Osteocyte (in vitro differentiated cells): Measurements from ENCODE around the gene HRH2. TPM values are rescaled to one million over a fixed set of nuclear protein-coding genes. Genes with fewer than 3 reads are reported as not detected.

ENCODE experiments used
- DNase-seq: peaks from one replicate; pipeline ENCODE4 v3.0.0; 2021; ENCODE audit warnings: mixed read lengths; ENCODE audit not compliant: unreplicated experiment; ENCODE audit errors: extremely low spot score
- H3K27ac Mint-ChIP-seq: one replicate; pipeline ENCODE4 v1.8.0; 2021; ENCODE audit warnings: mild to moderate bottlenecking, mixed read lengths; ENCODE audit not compliant: unreplicated experiment
- H3K27me3 Mint-ChIP-seq: one replicate; pipeline ENCODE4 v1.8.0; 2021; ENCODE audit warnings: mixed read lengths; ENCODE audit not compliant: unreplicated experiment
- H3K36me3 Mint-ChIP-seq: one replicate; pipeline ENCODE4 v1.8.0; 2021; ENCODE audit warnings: mixed read lengths; ENCODE audit not compliant: unreplicated experiment
- H3K4me1 Mint-ChIP-seq: one replicate; pipeline ENCODE4 v1.8.0; 2021; ENCODE audit warnings: mixed read lengths; ENCODE audit not compliant: unreplicated experiment
- H3K4me3 Mint-ChIP-seq: one replicate; pipeline ENCODE4 v1.8.0; 2021; ENCODE audit warnings: mild to moderate bottlenecking, moderate library complexity, mixed read lengths; ENCODE audit not compliant: unreplicated experiment
- H3K9me3 Mint-ChIP-seq: one replicate; pipeline ENCODE4 v1.8.0; 2021; ENCODE audit warnings: mixed read lengths; ENCODE audit not compliant: unreplicated experiment
- CTCF ChIP-seq: fragments of 200-600 bp; sonication (generic); IDR thresholded peaks from 2 replicates; pipeline ENCODE4 v1.5.0; 2021; ENCODE audit warnings: antibody characterized with exemption, mild to moderate bottlenecking, moderate library complexity
- total RNA-seq: library from RNA; stranded (reverse); gene quantifications from 2 replicates; pipeline ENCODE4 v1.2.1, GENCODE V29; 2021

HRH2 gene
- total RNA-seq, 1 donor from 2014 or later = not detected

- TF ChIP-seq CTCF = no peak
- H3K36me3 Mint-ChIP-seq = no peaks in the 10 kb centered on the region
- H3K4me1 Mint-ChIP-seq = no peaks in the 10 kb centered on the region
- no peaks in the 10 kb centered on the region for H3K27me3 Mint-ChIP-seq
- DNase-seq = no peak
- H3K27ac Mint-ChIP-seq = no peak overlapping the region
- H3K4me3 Mint-ChIP-seq = no peak overlapping the region
- H3K9me3 Mint-ChIP-seq = peaks cover 15% of the 10 kb centered on the region
These were observed 34.8 kb upstream of the HRH2 start for GRCh38 chr5:175623088-175623487.

- no peak overlapping the region for H3K27ac Mint-ChIP-seq
- no peak overlapping the region for H3K4me3 Mint-ChIP-seq
- DNase-seq = no peak
- H3K4me1 Mint-ChIP-seq = no peaks in the 10 kb centered on the region
- H3K36me3 Mint-ChIP-seq = no peaks in the 10 kb centered on the region
- no peaks in the 10 kb centered on the region for H3K27me3 Mint-ChIP-seq
- peaks cover 15% of the 10 kb centered on the region for H3K9me3 Mint-ChIP-seq
- TF ChIP-seq CTCF = no peak
These were observed 33.6 kb upstream of the HRH2 start for GRCh38 chr5:175624316-175624715.

GRCh38 chr5:175627005-175627404 is 30.9 kb upstream of the HRH2 start:
- no peaks in the 10 kb centered on the region for H3K27me3 Mint-ChIP-seq
- peaks cover 18% of the 10 kb centered on the region for H3K9me3 Mint-ChIP-seq
- no peaks in the 10 kb centered on the region for H3K4me1 Mint-ChIP-seq
- no peak overlapping the region for H3K4me3 Mint-ChIP-seq
- DNase-seq = no peak
- TF ChIP-seq CTCF = no peak
- H3K36me3 Mint-ChIP-seq = no peaks in the 10 kb centered on the region
- no peak overlapping the region for H3K27ac Mint-ChIP-seq

GRCh38 chr5:175627739-175628138 is 30.1 kb upstream of the HRH2 start:
- no peak overlapping the region for H3K4me3 Mint-ChIP-seq
- H3K36me3 Mint-ChIP-seq = no peaks in the 10 kb centered on the region
- H3K4me1 Mint-ChIP-seq = no peaks in the 10 kb centered on the region
- TF ChIP-seq CTCF = no peak
- no peaks in the 10 kb centered on the region for H3K27me3 Mint-ChIP-seq
- DNase-seq = no peak
- H3K9me3 Mint-ChIP-seq = peaks cover 18% of the 10 kb centered on the region
- no peak overlapping the region for H3K27ac Mint-ChIP-seq

GRCh38 chr5:175628668-175629067 is 29.2 kb upstream of the HRH2 start:
- no peak for DNase-seq
- TF ChIP-seq CTCF = no peak
- Mint-ChIP-seq H3K27me3 (no peaks in the 10 kb centered on the region), H3K4me3 (no peak overlapping the region), H3K9me3 (peaks cover 21% of the 10 kb centered on the region), H3K36me3 (no peaks in the 10 kb centered on the region), H3K27ac (no peak overlapping the region), H3K4me1 (no peaks in the 10 kb centered on the region)
